Mesendoderm (in vitro differentiated cells): ENCODE results near the gene PAOX.

Source experiments
- DNase-seq: peaks from one replicate; pipeline ENCODE4 v3.0.0; 2013
- H2AK5ac ChIP-seq: 2 replicates; pipeline ENCODE4 v1.6.1; 2013; ENCODE audit warnings: low read length, inconsistent platforms
- H2BK120ac ChIP-seq: 2 replicates; pipeline ENCODE4 v1.6.1; 2013; ENCODE audit warnings: low read depth, mild to moderate bottlenecking, low read length, moderate library complexity, mixed read lengths
- H2BK15ac ChIP-seq: replicated peaks from 2 replicates; pipeline ENCODE4 v1.6.1; 2013; ENCODE audit warnings: low read depth, mild to moderate bottlenecking, moderate library complexity
- H2BK5ac ChIP-seq: 2 replicates; pipeline ENCODE4 v1.6.1; 2013; ENCODE audit warnings: low read length, inconsistent platforms
- H3K18ac ChIP-seq: 2 replicates; pipeline ENCODE4 v1.6.1; 2013; ENCODE audit warnings: mild to moderate bottlenecking, low read length, mixed read lengths
- H3K23ac ChIP-seq: one replicate; pipeline ENCODE4 v1.6.1; 2013; ENCODE audit warnings: low read length
- H3K27ac ChIP-seq: 2 replicates; pipeline ENCODE4 v1.5.1; 2013; ENCODE audit warnings: low read depth, mild to moderate bottlenecking, inconsistent platforms, low read length, moderate library complexity
- H3K27me3 ChIP-seq: 2 replicates; pipeline ENCODE4 v1.6.1; 2013; ENCODE audit warnings: low read length, control low read depth, mild to moderate bottlenecking, inconsistent platforms; ENCODE audit not compliant: insufficient read depth, poor library complexity
- H3K36me3 ChIP-seq: 2 replicates; pipeline ENCODE4 v1.6.1; 2013; ENCODE audit warnings: low read length, inconsistent platforms; ENCODE audit not compliant: control insufficient read depth, insufficient read depth
- H3K4ac ChIP-seq: one replicate; pipeline ENCODE4 v1.6.1; 2013; ENCODE audit warnings: low read depth, mild to moderate bottlenecking, low read length, moderate library complexity
- H3K4me1 ChIP-seq: 2 replicates; pipeline ENCODE4 v1.6.1; 2013; ENCODE audit warnings: low read depth, low read length, inconsistent platforms; ENCODE audit not compliant: control insufficient read depth
- H3K4me2 ChIP-seq: 2 replicates; pipeline ENCODE4 v1.6.1; 2013; ENCODE audit warnings: low read length
- H3K4me3 ChIP-seq: 2 replicates; pipeline ENCODE4 v1.5.1; 2013; ENCODE audit warnings: mild to moderate bottlenecking, low read length
- H3K56ac ChIP-seq: one replicate; pipeline ENCODE4 v1.6.1; 2013; ENCODE audit warnings: low read length
- H3K79me1 ChIP-seq: 2 replicates; pipeline ENCODE4 v1.6.1; 2013; ENCODE audit warnings: low read length, inconsistent platforms
- H3K79me2 ChIP-seq: 2 replicates; pipeline ENCODE4 v1.6.1; 2013; ENCODE audit warnings: mild to moderate bottlenecking, low read length; ENCODE audit not compliant: control insufficient read depth, insufficient read depth
- H3K9ac ChIP-seq: 2 replicates; pipeline ENCODE4 v1.6.1; 2013; ENCODE audit warnings: low read length, inconsistent platforms
- H4K5ac ChIP-seq: one replicate; pipeline ENCODE4 v1.6.1; 2013; ENCODE audit warnings: low read length
- H4K8ac ChIP-seq: one replicate; pipeline ENCODE4 v1.6.1; 2013; ENCODE audit warnings: low read depth, mild to moderate bottlenecking, control low read depth, low read length, moderate library complexity
- WGBS: extraction: QIAGEN DNeasy Blood & Tissue Kit; methylation state at CpG from one replicate; pipeline ENCODE4 v1.1.7; 2013; ENCODE audit warnings: low lambda C conversion rate, missing lambda C conversion rate; ENCODE audit not compliant: insufficient coverage; ENCODE audit errors: extremely low coverage; 5-methylcytosine and 5-hydroxymethylcytosine counted together

The PAOX gene

GRCh38 chr10:133341983-133342382 lies 37.1 kb upstream of the PAOX start:
- peaks cover 2% of the 10 kb centered on the region for H3K27me3 ChIP-seq
- H3K9ac ChIP-seq: no peak overlapping the region
- no peak for DNase-seq
- no peak overlapping the region for H4K8ac ChIP-seq
- no peak overlapping the region for H4K5ac ChIP-seq
- no peak overlapping the region for H3K4me2 ChIP-seq
- WGBS: no CpG with 5 or more reads among the region's 4 CpGs
- H3K18ac ChIP-seq: no peak overlapping the region
- no peak overlapping the region for H3K27ac ChIP-seq
- no peak overlapping the region for H2AK5ac ChIP-seq
- H3K4me1 ChIP-seq: no peaks in the 10 kb centered on the region
- H2BK120ac ChIP-seq: no peak overlapping the region
- no peak overlapping the region for H3K56ac ChIP-seq
- H2BK15ac ChIP-seq: no peak overlapping the region
- H2BK5ac ChIP-seq: no peak overlapping the region
- no peaks in the 10 kb centered on the region for H3K36me3 ChIP-seq
- no peaks in the 10 kb centered on the region for H3K79me1 ChIP-seq
- H3K79me2 ChIP-seq: no peaks in the 10 kb centered on the region
- H3K4ac ChIP-seq: no peak overlapping the region
- no peak overlapping the region for H3K4me3 ChIP-seq
- H3K23ac ChIP-seq: no peak overlapping the region

- Histone ChIP-seq H3K23ac (no peak overlapping the region), H2BK120ac (no peak overlapping the region), H2BK15ac (no peak overlapping the region), H3K36me3 (no peaks in the 10 kb centered on the region), H2BK5ac (no peak overlapping the region), H4K5ac (no peak overlapping the region), H3K27ac (no peak overlapping the region), H4K8ac (no peak overlapping the region), H3K79me2 (no peaks in the 10 kb centered on the region), H3K4me3 (no peak overlapping the region), H3K4me1 (no peaks in the 10 kb centered on the region), H3K9ac (no peak overlapping the region), H3K4ac (no peak overlapping the region), H2AK5ac (no peak overlapping the region), H3K56ac (no peak overlapping the region), H3K27me3 (no peaks in the 10 kb centered on the region), H3K79me1 (no peaks in the 10 kb centered on the region), H3K18ac (no peak overlapping the region), H3K4me2 (no peak overlapping the region)
- no peak for DNase-seq
- no CpG with 5 or more reads among the region's 8 CpGs for WGBS
These were observed 36.1 kb upstream of the PAOX start for GRCh38 chr10:133342942-133343341.

- Histone ChIP-seq H3K4me3 (no peak overlapping the region), H4K5ac (no peak overlapping the region), H3K18ac (no peak overlapping the region), H3K4ac (no peak overlapping the region), H3K36me3 (no peaks in the 10 kb centered on the region), H4K8ac (no peak overlapping the region), H3K4me1 (no peaks in the 10 kb centered on the region), H2BK120ac (no peak overlapping the region), H3K79me1 (no peaks in the 10 kb centered on the region), H2AK5ac (no peak overlapping the region), H3K23ac (no peak overlapping the region), H3K27ac (no peak overlapping the region), H3K4me2 (no peak overlapping the region), H3K56ac (no peak overlapping the region), H2BK15ac (no peak overlapping the region), H2BK5ac (no peak overlapping the region), H3K79me2 (no peaks in the 10 kb centered on the region), H3K27me3 (no peaks in the 10 kb centered on the region), H3K9ac (no peak overlapping the region)
- WGBS: no CpG with 5 or more reads among the region's 9 CpGs
- DNase-seq: no peak
These were observed 35.5 kb upstream of the PAOX start for GRCh38 chr10:133343558-133343957.

GRCh38 chr10:133344236-133344635 lies 34.8 kb upstream of the PAOX start:
- no CpG with 5 or more reads among the region's 5 CpGs for WGBS
- Histone ChIP-seq H3K18ac (no peak overlapping the region), H3K4me3 (no peak overlapping the region), H3K27ac (no peak overlapping the region), H4K5ac (no peak overlapping the region), H2BK120ac (no peak overlapping the region), H3K56ac (no peak overlapping the region), H3K36me3 (no peaks in the 10 kb centered on the region), H2AK5ac (no peak overlapping the region), H4K8ac (no peak overlapping the region), H3K4me1 (no peaks in the 10 kb centered on the region), H3K79me1 (no peaks in the 10 kb centered on the region), H2BK15ac (no peak overlapping the region), H3K4me2 (no peak overlapping the region), H3K9ac (no peak overlapping the region), H3K4ac (no peak overlapping the region), H3K23ac (no peak overlapping the region), H3K79me2 (no peaks in the 10 kb centered on the region), H3K27me3 (no peaks in the 10 kb centered on the region), H2BK5ac (no peak overlapping the region)
- no peak for DNase-seq

GRCh38 chr10:133346413-133346812 lies 32.6 kb upstream of the PAOX start:
- Histone ChIP-seq H3K27ac (no peak overlapping the region), H4K5ac (no peak overlapping the region)
- WGBS: no CpG with 5 or more reads among the region's 11 CpGs

GRCh38 chr10:133347710-133348517 lies 31.1 kb upstream of the PAOX start:
- no CpG with 5 or more reads among the region's 16 CpGs for WGBS
- Histone ChIP-seq H3K36me3 (no peaks in the 10 kb centered on the region), H3K9ac (no peak overlapping the region), H3K4me2 (no peak overlapping the region), H3K56ac (no peak overlapping the region), H3K27ac (no peak overlapping the region), H3K27me3 (no peaks in the 10 kb centered on the region), H3K79me2 (no peaks in the 10 kb centered on the region), H3K4me1 (no peaks in the 10 kb centered on the region), H3K4ac (no peak overlapping the region), H3K23ac (no peak overlapping the region), H4K5ac (no peak overlapping the region), H2AK5ac (no peak overlapping the region), H4K8ac (no peak overlapping the region), H2BK120ac (no peak overlapping the region), H3K18ac (no peak overlapping the region), H2BK5ac (no peak overlapping the region), H2BK15ac (no peak overlapping the region), H3K79me1 (no peaks in the 10 kb centered on the region), H3K4me3 (no peak overlapping the region)
- no peak for DNase-seq

More at GRCh38 chr10:133346413-133346812, 32.6 kb upstream of the PAOX start:
- no peak overlapping the region for H3K4ac ChIP-seq
- H2BK120ac ChIP-seq: no peak overlapping the region
- H3K56ac ChIP-seq: no peak overlapping the region
- no peak overlapping the region for H2BK15ac ChIP-seq
- no peaks in the 10 kb centered on the region for H3K79me1 ChIP-seq
- no peaks in the 10 kb centered on the region for H3K79me2 ChIP-seq
- H3K9ac ChIP-seq: no peak overlapping the region
- H3K23ac ChIP-seq: no peak overlapping the region
- H3K27me3 ChIP-seq: no peaks in the 10 kb centered on the region
- no peak overlapping the region for H4K8ac ChIP-seq
- no peak for DNase-seq
- H3K18ac ChIP-seq: no peak overlapping the region
- H2AK5ac ChIP-seq: no peak overlapping the region
- H3K4me1 ChIP-seq: no peaks in the 10 kb centered on the region
- no peak overlapping the region for H3K4me2 ChIP-seq
- no peak overlapping the region for H2BK5ac ChIP-seq
- no peaks in the 10 kb centered on the region for H3K36me3 ChIP-seq
- H3K4me3 ChIP-seq: no peak overlapping the region
